HG03460 (cell line): ENCODE results near the gene PLEKHA5.
"Not testable (repeated sequence)": the region's sequence is repeated elsewhere in the genome, so short reads cannot be mapped to it uniquely, and the experiment has no call there.

Experiments used
- ATAC-seq: cut with Tn5 transposase; IDR thresholded peaks from one replicate; pipeline ENCODE4 v1.9.1; 2021; ENCODE audit not compliant: unreplicated experiment

The PLEKHA5 gene

DNA sequence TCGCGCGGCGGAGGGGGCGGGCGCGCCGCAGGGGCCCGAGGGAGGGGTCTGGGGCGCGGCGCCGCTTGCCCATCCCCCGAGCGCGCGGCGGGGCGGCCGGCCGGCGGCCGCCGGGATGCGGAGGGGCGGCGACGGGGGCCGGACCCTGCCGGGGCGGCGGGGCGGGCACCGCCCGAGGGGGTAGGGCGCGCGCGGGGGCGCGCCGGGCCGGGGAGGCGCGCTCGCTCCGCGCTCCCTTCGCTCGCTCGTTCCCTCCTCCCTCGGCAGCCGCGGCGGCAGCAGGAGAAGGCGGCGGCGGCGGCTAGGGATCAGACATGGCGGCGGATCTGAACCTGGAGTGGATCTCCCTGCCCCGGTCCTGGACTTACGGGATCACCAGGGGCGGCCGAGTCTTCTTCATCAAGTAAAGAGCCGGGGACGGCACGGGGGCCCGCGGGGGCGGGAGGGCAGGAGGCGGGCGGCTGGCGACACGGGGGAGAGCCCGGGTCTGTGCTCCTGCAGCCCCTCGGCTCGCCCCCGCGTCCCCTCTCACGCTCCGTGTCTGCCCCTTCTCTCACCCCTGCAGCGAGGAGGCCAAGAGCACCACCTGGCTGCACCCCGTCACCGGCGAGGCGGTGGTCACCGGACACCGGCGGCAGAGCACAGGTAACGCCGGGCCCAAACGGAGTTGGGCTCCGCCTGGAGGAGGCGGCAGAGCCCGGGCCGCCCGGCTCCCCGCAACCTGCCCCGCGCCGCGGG, at the start of gene PLEKHA5:
PLEKHA5 (plus strand) TSS at position 248 of the 738 bp plus-strand sequence; CDS start at position 315, 67 bp downstream.
- ATAC-seq = no peak

DNA sequence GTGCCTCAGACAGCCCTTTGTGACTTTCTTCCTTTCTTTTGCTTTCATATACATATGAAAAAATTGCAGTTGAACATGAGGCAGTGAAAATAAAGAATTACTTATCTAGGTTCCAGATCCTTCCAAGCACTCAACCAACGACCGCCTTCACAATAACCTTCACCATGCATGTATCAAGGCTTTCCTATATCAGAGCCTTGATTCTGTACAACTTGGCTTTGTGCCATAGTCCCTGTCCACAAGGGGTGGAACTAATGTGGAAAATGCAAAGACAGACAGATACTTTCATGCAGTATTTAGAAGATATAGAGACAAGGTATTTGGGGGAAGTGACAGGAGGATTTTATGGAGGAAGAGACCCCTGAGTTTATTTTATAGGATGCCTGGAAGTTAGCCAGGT, 48.6 kb upstream of the PLEKHA5 start:
- no peak for ATAC-seq

DNA sequence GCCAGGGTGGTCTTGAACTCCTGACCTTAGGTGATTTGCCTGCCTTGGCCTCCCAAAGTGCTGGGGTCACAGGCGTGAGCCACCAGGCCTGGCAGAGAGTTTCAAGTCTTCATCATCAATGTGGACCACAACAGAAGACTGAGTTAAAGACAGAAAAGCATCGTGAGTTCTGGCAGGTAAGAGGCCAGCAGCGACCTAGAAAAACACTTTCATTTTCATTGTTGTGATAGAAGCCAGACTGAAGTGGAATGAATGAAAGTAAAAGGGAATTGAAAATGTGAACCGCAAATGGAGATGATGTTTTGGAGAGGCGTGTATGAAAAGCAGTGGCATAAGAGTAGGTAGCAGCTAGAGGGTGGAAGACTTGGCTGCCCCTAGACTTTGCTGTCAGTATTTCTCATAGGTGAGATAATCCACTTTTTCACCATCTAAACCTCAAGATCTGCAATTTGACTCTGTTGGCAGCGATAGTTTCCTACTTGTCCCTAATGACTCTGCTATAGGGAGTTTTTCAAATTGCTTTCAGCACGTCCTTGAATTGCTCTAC, 47.1 kb upstream of the PLEKHA5 start:
- no peak for ATAC-seq

DNA sequence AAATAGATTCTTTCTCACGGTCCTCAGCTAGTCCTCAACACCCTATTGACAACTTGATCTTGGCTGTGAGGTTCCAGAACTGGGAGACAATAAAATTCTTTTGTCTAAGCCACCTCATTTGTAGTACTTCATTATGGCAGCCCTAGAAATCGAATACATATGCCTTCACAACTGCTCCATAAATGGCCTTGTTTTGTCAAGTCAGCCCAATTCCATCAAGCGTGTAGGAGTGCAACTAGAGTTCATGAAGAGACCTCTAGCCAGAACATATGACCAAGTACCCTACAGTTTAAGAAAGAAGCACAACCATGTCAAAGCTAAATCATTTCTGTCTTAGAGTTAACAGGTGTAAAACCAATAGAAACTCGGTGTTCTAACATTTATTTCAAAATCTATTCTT, 45.0 kb upstream of the PLEKHA5 start:
- ATAC-seq = no peak

GRCh38 chr12:19085090-19085489, 44.4 kb upstream of the PLEKHA5 start:
- no peak for ATAC-seq

GRCh38 chr12:19088606-19089005, 40.9 kb upstream of the PLEKHA5 start:
- no peak for ATAC-seq

GRCh38 chr12:19092482-19092881, 37.1 kb upstream of the PLEKHA5 start:
- not testable (repeated sequence) for ATAC-seq

DNA sequence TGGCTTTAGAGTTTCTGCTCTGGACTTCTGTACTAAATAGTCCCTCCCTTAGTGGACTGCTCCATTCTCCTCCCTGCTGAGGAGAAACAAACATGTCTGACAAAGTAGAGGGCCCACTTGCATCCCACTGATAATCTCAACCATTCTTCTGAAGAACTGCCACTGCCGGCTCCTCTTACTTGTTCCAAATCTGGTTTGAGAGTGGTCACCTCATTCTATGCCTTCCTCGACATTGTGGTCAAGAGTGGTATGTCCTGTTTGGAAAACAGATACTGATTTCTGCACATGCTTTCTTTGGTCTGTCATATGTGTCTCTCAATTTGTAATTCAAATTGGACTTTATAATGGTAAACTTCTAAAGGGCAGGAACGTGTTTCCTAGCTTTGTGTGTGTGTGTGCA, 36.3 kb upstream of the PLEKHA5 start:
- no peak for ATAC-seq

DNA sequence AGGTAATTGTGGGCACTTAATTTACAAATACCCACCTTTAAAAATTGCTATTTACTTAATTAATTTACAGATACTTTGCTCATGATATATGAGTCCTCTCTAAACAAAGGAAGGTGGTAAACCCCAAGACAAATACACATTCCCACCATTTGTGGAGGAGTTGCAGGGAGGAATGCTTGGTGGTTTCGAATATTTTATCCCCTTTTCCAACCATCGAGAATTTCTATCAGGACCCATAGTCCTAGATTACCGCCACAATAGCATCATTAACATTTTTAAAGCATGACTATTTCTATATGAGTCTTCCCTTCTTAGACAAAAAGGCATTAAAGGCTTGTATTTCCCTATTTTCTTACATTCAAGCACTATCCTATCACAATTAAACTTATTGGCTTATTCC, 34.2 kb upstream of the PLEKHA5 start:
- no peak for ATAC-seq

DNA sequence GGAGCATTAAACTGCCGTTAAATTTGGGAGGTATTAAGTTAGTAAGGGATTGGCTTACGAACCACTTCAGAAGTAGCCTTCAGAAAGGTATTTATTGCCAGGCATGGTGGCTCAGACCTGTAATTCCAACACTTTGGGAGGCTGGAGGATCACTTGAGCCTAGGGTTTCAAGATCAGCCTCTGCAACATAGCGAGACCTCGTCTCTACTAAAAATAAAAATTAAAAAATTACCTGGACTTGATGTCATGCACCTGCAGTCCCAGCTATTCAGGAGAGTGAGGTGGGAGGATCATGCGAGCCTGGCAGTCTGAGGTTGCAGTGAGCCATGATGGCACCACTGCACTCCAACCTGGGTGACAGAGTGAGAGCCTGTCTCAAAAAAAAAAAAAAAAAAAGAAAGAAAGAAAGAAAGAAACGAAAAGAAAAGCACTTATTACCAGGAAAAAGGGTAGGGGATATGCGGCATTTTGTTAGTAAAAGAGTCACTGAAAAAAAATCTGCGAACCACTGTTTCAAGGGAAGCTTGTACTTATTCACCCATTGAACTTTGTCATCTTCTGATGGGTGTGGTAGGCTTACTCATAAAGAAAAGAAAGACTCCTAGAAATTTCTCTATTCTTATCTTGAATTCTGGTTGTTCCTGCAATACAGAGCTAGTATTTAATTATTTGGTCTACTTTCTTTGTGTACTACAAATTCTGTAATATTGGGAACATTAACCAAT, 33.6 kb upstream of the PLEKHA5 start:
- no peak for ATAC-seq

DNA sequence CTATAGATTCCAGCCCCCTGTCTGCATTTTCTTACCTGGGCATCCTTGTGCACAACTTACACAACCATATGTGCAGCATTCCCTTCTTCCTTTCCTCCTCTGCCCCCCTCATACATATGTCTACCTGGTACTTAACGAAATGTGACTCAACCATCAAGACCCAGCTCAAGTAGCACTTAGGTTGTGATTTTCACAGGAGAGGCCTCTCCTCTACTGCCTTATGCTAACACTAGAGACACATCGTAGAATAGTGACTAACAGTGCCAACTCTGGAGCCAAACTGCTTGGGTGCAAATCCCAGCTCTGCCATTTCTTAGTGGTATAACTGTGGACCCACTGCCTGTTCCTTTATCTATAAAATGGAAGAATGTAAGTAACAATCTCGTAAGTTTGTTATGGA, 24.1 kb upstream of the PLEKHA5 start:
- ATAC-seq = no peak

- ATAC-seq = no peak
Measured at GRCh38 chr12:19107750-19108149, 21.8 kb upstream of the PLEKHA5 start.

DNA sequence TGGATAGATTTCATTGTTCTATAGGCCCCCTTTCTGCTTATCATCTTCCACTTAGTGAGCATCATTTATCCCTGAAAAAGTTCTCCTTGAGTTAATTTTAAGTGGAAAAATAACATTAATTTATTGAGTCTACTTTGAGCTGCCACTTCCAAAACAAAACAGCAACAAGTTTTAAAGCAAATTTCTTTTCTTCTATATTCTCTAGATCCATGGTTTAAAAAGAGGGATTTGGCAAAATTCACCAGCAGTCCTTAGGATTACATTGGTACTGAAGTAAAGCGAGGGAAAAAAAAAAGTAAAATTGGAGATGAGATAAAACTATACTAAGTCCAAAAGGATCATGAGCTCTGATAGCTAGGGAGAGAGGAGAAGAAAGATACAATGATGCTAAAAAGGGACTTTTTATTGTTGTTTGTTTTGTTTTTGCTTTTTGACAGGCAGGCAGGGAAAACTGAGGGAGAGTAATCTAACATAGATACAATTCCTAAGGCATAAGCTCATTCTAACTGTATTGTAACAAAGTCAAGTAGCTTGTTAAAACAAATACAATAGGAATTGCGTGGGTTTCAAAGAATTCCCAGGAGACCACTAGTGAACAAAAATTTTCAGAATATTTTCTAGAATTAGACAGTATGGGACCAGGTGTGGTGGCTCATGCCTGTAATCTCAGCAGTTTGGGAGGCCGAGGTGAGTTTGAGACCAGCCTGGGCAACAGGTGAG, 19.2 kb upstream of the PLEKHA5 start:
- no peak for ATAC-seq

- no peak for ATAC-seq
Measured at GRCh38 chr12:19113464-19113863, 16.1 kb upstream of the PLEKHA5 start.

DNA sequence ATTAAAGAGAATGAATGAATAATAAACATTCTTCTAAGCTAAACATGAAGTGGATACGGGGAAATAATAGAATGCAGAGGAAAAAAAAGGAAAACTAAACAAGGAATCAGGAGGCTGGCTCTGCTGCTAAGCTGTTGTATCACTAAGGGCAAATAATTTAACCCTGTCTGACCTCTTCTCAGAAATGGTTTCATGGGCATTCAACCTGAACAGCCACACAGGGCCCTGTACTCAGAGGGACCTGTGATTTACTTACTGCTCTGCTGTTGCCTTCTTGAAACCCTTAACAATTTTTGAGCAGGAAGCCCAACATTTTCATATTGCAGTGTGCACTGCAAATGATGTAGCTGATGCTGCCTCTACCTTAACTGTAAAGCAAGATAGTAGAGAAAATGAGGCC, 14.2 kb upstream of the PLEKHA5 start:
- no peak for ATAC-seq

DNA sequence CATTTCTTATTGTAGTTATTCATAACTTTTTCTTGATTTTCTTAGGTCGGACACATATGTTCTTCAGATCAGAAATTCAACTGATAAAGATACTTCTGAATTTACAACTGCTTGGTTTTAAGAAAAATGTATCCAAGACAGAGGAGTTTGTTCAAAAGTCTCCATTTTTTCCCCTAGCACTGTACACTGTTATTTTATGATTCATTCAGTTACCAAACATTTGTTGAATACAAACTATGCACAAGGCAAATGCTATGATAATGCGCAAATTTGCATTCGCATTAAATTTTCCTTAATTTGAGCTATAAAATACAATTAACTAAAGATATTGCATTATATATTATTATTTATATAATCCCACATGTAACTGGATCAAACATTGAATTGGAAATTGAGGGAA, 10.1 kb upstream of the PLEKHA5 start:
- no peak for ATAC-seq

GRCh38 chr12:19120795-19121194, 8.7 kb upstream of the PLEKHA5 start:
- no peak for ATAC-seq

DNA sequence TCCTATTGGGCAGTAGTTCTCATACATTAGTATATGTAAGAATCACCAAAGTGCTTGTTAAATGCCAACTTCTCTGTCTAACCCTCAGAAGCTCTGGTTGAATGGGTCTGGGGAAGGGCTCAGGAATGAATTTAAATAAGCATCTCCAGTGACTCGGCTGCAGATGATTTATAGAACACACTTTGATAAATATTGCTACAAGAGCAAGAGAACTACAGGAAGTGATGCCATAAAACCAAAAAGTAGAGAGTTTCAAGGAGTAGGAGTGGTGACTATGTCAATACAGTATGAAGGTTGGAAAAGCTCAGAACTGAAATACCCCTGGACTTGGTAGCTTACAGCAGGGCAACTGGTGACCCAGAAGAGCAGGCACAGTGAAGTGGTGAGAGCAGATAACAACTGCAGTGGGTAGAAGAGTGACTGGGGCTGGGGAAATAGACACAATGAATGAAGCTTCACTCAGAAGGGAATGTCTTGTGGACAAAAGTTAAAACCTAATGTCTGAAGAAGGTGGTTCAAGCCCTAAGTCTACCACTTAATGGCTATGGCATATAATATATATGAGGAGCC, 8.0 kb upstream of the PLEKHA5 start:
- ATAC-seq = no peak

DNA sequence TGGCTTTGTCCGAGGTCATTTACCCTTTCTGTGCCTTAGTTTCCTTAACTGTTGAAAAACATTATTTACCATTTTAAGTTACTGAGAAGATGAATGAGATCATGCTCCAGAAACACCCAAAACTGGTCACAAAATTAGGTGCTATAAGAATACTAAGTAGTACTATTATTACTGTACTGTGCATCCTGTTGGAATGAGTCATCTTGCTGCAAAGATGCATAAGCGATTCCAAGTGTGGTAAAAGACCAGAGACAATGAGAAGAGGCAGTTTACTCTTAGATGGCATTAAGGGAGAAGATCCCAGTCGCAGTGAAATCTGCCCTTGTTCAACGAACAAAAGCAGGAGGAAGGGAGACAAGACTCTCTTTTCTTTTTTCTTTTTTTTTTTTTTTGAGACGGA, 4.2 kb upstream of the PLEKHA5 start:
- ATAC-seq = no peak

GRCh38 chr12:19127270-19127669, 2.3 kb upstream of the PLEKHA5 start:
- no peak for ATAC-seq

DNA sequence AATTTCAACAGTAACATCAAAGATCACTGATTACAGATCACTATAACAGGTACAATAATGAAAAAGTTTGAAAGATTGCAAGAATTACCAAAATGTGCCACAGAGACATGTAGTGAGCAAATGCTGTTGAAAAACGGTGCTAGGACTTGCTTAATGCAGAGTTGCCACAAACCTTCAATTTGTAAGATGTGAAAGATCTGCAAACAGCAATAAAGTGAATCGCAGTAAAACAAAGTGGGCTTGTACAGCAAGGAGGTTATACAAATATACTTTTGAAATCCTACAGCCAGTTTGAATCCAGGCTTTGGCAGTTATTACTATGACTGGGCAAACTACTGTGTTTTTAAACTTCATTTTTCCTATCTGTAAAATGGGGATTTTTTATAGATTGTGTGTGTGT, 1.0 kb upstream of the PLEKHA5 start:
- ATAC-seq = no peak
